GM12878 (cell line): ENCODE results near the gene SOX6. TPM values are rescaled to one million over a fixed set of nuclear protein-coding genes. Genes with fewer than 3 reads are reported as not detected.

Source experiments
- JUNB ChIP-seq: IDR thresholded peaks from 2 replicates; pipeline ENCODE4 v1.6.1; 2016; ENCODE audit warnings: antibody characterized with exemption, mild to moderate bottlenecking
- REST ChIP-seq: IDR thresholded peaks from 2 replicates; pipeline ENCODE4 v1.6.1; 2012; ENCODE audit warnings: mild to moderate bottlenecking, low read depth, low read length
- SKIL ChIP-seq: fragments of 450-650 bp; IDR thresholded peaks from 2 replicates; pipeline ENCODE4 v1.6.1; 2017; ENCODE audit warnings: mild to moderate bottlenecking, low read depth, inconsistent platforms; ENCODE audit not compliant: poor library complexity, severe bottlenecking
- polyA plus RNA-seq, 11 experiments: library from polyadenylated mRNA; depleted of rRNA in 4 of 11; unstranded in 6 of 11; stranded (reverse) in 5 of 11; fragments of >200 nt; fragmentation: Nextera tagmentation in 4 of 11; fragmentation: Illumina TruSeq in 1 of 11; extraction: Ambion mirVana in 4 of 11; extraction: Trizol in 1 of 11; gene quantifications; 1 replicate in 1 of 11; 2 replicates in 10 of 11; pipeline versions ENCODE4 v1.2.1 to v1.2.3, GENCODE V29; 2011 to 2016; ENCODE audit warnings: inconsistent platforms in 2 of 11, missing spikeins in 2 of 11, low read depth in 1 of 11
- total RNA-seq, 4 experiments: library from RNA; depleted of rRNA in 3 of 4; stranded (reverse); fragments of >200 nt in 3 of 4; fragmentation: Illumina TruSeq in 1 of 4; extraction: Trizol in 1 of 4; gene quantifications; 2 replicates each; pipeline versions ENCODE4 v1.2.1 to v1.2.3, GENCODE V29; 2013 to 2021
- TF ChIP-seq, protein P1 (sequence below): fragments of 450-650 bp; IDR thresholded peaks from 2 replicates; pipeline ENCODE4 v1.6.1; 2018; ENCODE audit warnings: borderline replicate concordance, mild to moderate bottlenecking; ENCODE audit not compliant: partially characterized antibody

The SOX6 gene
- total and polyA plus RNA-seq, 10 of the 15 experiments (the other 5 are each of a cell fraction or from before 2014, with no cell fraction given): 0.03 to 0.71 (median 0.29) TPM; not detected in 4

DNA sequence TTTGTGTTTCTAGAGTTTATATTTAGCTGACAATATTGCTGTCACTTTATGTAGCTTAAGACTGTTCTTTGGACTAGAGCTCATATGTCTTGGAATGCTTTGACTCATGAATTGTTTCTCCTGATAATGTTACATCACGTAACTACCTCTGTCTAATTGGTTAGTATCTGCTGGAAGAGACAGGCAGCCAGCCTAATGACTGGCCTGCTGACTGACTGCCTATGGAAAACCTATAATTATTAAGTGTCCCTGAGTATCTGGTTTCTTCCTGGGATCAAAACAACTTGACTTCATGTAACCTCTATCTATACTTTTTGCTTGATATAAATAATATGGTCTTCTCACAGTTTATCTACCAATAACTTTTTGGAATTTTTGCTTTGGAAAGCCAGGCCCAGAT lies 9.4 kb downstream of the SOX6 start (continued):
- TF ChIP-seq, protein P1, sequence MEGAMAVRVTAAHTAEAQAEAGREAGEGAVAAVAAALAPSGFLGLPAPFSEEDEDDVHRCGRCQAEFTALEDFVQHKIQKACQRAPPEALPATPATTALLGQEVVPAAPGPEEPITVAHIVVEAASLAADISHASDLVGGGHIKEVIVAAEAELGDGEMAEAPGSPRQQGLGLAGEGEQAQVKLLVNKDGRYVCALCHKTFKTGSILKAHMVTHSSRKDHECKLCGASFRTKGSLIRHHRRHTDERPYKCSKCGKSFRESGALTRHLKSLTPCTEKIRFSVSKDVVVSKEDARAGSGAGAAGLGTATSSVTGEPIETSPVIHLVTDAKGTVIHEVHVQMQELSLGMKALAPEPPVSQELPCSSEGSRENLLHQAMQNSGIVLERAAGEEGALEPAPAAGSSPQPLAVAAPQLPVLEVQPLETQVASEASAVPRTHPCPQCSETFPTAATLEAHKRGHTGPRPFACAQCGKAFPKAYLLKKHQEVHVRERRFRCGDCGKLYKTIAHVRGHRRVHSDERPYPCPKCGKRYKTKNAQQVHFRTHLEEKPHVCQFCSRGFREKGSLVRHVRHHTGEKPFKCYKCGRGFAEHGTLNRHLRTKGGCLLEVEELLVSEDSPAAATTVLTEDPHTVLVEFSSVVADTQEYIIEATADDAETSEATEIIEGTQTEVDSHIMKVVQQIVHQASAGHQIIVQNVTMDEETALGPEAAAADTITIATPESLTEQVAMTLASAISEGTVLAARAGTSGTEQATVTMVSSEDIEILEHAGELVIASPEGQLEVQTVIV: no peak
- TF ChIP-seq JUNB: no peak
- no peak for TF ChIP-seq REST
- TF ChIP-seq SKIL: no peak
- TF ChIP-seq, all 136 proteins: peak for 0
